GM18519 (cell line): ENCODE data around the gene MTR.

ENCODE experiments used
- ATAC-seq: cut with Tn5 transposase; IDR thresholded peaks from one replicate; pipeline ENCODE4 v1.9.1; 2021; ENCODE audit warnings: mild to moderate bottlenecking, moderate library complexity; ENCODE audit not compliant: unreplicated experiment, low FRiP score

The MTR gene

GRCh38 chr1:236795035-236795756, at the start of gene MTR:
MTR (plus strand) TSS chr1:236795292; CDS start chr1:236795704, 412 bp downstream.
- peak; percentile 96 for ATAC-seq

GRCh38 chr1:236746785-236747184, 48.3 kb upstream of the MTR start:
- no peak for ATAC-seq

GRCh38 chr1:236747311-236747985, 47.6 kb upstream of the MTR start:
- ATAC-seq = no peak

GRCh38 chr1:236748268-236748870, 46.7 kb upstream of the MTR start:
- no peak for ATAC-seq

GRCh38 chr1:236750928-236751327, 44.2 kb upstream of the MTR start:
- ATAC-seq = no peak

- ATAC-seq = no peak
Measured at GRCh38 chr1:236751385-236751784, 43.7 kb upstream of the MTR start.

- no peak for ATAC-seq
Measured at GRCh38 chr1:236751935-236752334, 43.2 kb upstream of the MTR start.

GRCh38 chr1:236753516-236753915, 41.6 kb upstream of the MTR start:
- ATAC-seq = no peak

- no peak for ATAC-seq
Measured at GRCh38 chr1:236753964-236754363, 41.1 kb upstream of the MTR start.

- ATAC-seq = no peak
Measured at GRCh38 chr1:236754525-236755210, 40.4 kb upstream of the MTR start.

GRCh38 chr1:236757640-236758039, 37.5 kb upstream of the MTR start:
- no peak for ATAC-seq

- ATAC-seq = no peak
Measured at GRCh38 chr1:236759252-236759859, 35.7 kb upstream of the MTR start.

- no peak for ATAC-seq
Measured at GRCh38 chr1:236760480-236760879, 34.6 kb upstream of the MTR start.

GRCh38 chr1:236760986-236761385, 34.1 kb upstream of the MTR start:
- no peak for ATAC-seq

GRCh38 chr1:236761397-236762132, 33.5 kb upstream of the MTR start:
- ATAC-seq = no peak

GRCh38 chr1:236762410-236762809, 32.7 kb upstream of the MTR start:
- no peak for ATAC-seq

GRCh38 chr1:236765831-236766230, 29.3 kb upstream of the MTR start:
- ATAC-seq = no peak

- ATAC-seq = no peak
Measured at GRCh38 chr1:236766506-236766905, 28.6 kb upstream of the MTR start.

GRCh38 chr1:236767276-236767675, 27.8 kb upstream of the MTR start:
- no peak for ATAC-seq

- ATAC-seq = no peak
Measured at GRCh38 chr1:236768601-236769000, 26.5 kb upstream of the MTR start.
